Activated T-cell treated with anti-CD3 and anti-CD28 coated beads, Interleukin-2, amount 50 U/mL, for 72 hours (primary cell): ENCODE measurements around the gene CNTNAP5. TPM values are rescaled to one million over a fixed set of nuclear protein-coding genes. Genes with fewer than 3 reads are reported as not detected.

Source experiments
- ATAC-seq, 2 donors: fragments of 150-1000 bp; cut with Tn5 transposase; replicated peaks in 1 of 2; 2 replicates each; pipeline ENCODE4 v1.10.0; 2021; ENCODE audit warnings: moderate library complexity in 2 of 2, mild to moderate bottlenecking in 1 of 2
- DNase-seq, 2 donors: peaks; one replicate each; pipeline ENCODE4 v3.0.0; 2021 to 2022; ENCODE audit warnings: mixed read lengths in 1 of 2
- H3K27ac Mint-ChIP-seq: one replicate; pipeline ENCODE4 v1.8.0; 2022; ENCODE audit warnings: mild to moderate bottlenecking, moderate library complexity, mixed read lengths
- H3K27me3 Mint-ChIP-seq: one replicate; pipeline ENCODE4 v1.8.0; 2022; ENCODE audit warnings: low read depth, mixed read lengths
- H3K36me3 Mint-ChIP-seq, 2 donors: one replicate each; pipeline ENCODE4 v1.8.0; 2022; ENCODE audit warnings: mixed read lengths in 2 of 2, mild to moderate bottlenecking in 1 of 2; ENCODE audit not compliant: insufficient read depth in 2 of 2
- H3K4me1 Mint-ChIP-seq: one replicate; pipeline ENCODE4 v1.8.0; 2022; ENCODE audit warnings: low read depth, mixed read lengths
- H3K4me3 Mint-ChIP-seq, 2 donors: one replicate each; pipeline ENCODE4 v1.8.0; 2022; ENCODE audit warnings: mild to moderate bottlenecking in 2 of 2, mixed read lengths in 2 of 2, moderate library complexity in 2 of 2
- H3K9me3 Mint-ChIP-seq, 2 donors: one replicate each; pipeline ENCODE4 v1.8.0; 2022; ENCODE audit warnings: mixed read lengths in 2 of 2
- total RNA-seq, 2 donors: library from RNA; stranded (reverse); gene quantifications; one replicate each; pipeline ENCODE4 v1.2.3, GENCODE V29; 2022

The CNTNAP5 gene
- total RNA-seq, 2 donors from 2014 or later: not detected

- no peak overlapping the region for H3K27ac Mint-ChIP-seq
- peaks cover 3 to 7% of the 10 kb centered on the region in 2 donors for H3K9me3 Mint-ChIP-seq
- no peak overlapping the region for H3K4me3 Mint-ChIP-seq
- DNase-seq (no peak), ATAC-seq (no peak)
- H3K36me3 Mint-ChIP-seq: no peaks in the 10 kb centered on the region
- H3K27me3 Mint-ChIP-seq: no peaks in the 10 kb centered on the region
- no peaks in the 10 kb centered on the region for H3K4me1 Mint-ChIP-seq
Observed at GRCh38 chr2:124623560-124623959, 598.5 kb downstream of the CNTNAP5 start.

DNA sequence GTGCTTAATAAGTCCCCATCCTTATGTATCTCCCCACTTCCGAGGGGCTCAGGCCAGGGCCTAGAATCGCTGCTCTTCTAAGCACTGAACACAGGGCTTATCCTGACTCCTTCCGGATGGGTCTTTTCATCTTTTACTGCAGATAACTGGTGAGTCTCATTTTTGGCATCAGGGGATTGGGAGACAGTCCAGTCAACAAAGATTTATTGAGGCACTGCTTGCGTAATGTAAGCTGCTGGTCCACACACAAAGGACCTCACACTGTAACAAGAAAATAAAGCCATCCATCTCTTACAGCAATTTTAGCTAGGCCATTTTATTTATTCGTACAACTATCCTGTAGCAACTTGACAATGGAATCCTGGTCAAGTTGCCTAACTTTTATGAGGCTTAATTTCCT, 600.5 kb downstream of the CNTNAP5 start:
- H3K4me1 Mint-ChIP-seq: no peaks in the 10 kb centered on the region
- no peaks in the 10 kb centered on the region for H3K36me3 Mint-ChIP-seq
- ATAC-seq: no peak
- peaks cover 1 to 8% of the 10 kb centered on the region in 2 donors for H3K9me3 Mint-ChIP-seq
- H3K4me3 Mint-ChIP-seq: no peak overlapping the region
- no peaks in the 10 kb centered on the region for H3K27me3 Mint-ChIP-seq
- no peak overlapping the region for H3K27ac Mint-ChIP-seq
- no peak for DNase-seq

- no peaks in the 10 kb centered on the region for H3K4me1 Mint-ChIP-seq
- no peaks in the 10 kb centered on the region for H3K27me3 Mint-ChIP-seq
- DNase-seq: no peak
- H3K9me3 Mint-ChIP-seq: peaks cover 1 to 10% of the 10 kb centered on the region in 2 donors
- H3K36me3 Mint-ChIP-seq: no peaks in the 10 kb centered on the region
- H3K4me3 Mint-ChIP-seq: no peak overlapping the region
- ATAC-seq: no peak
- H3K27ac Mint-ChIP-seq: no peak overlapping the region
Observed at GRCh38 chr2:124626993-124627392, 601.9 kb downstream of the CNTNAP5 start.

- Mint-ChIP-seq H3K36me3 (no peaks in the 10 kb centered on the region), H3K27me3 (no peaks in the 10 kb centered on the region), H3K4me1 (no peaks in the 10 kb centered on the region), H3K27ac (no peak overlapping the region), H3K4me3 (no peak overlapping the region), H3K9me3 (peaks cover 3 to 12% of the 10 kb centered on the region in 2 donors)
- ATAC-seq: no peak
- DNase-seq: no peak
Observed at GRCh38 chr2:124633812-124634211, 608.7 kb downstream of the CNTNAP5 start.

DNA sequence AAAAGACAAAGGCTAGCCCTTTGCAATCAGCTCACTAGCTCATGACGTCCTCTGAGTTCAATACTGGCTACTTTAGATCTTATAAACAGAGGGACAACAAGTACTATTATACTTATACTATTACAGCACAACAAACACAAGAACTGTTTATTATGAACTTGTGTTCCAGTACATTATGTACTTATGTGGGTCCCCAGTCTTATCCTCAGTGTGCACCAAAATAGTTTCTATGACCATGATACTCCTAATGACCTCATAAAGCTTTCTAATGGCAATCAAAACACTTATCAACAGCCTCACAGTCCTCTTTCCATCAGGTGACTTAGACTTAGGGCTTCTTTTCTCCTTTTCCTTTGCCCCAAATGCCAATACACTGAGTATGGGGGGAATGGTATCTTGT, 614.4 kb downstream of the CNTNAP5 start:
- DNase-seq (no peak), ATAC-seq (no peak)
- no peak overlapping the region for H3K27ac Mint-ChIP-seq
- H3K9me3 Mint-ChIP-seq: peaks cover 2 to 3% of the 10 kb centered on the region in 2 donors
- no peaks in the 10 kb centered on the region for H3K4me1 Mint-ChIP-seq
- H3K36me3 Mint-ChIP-seq: no peaks in the 10 kb centered on the region
- no peak overlapping the region for H3K4me3 Mint-ChIP-seq
- H3K27me3 Mint-ChIP-seq: no peaks in the 10 kb centered on the region

DNA sequence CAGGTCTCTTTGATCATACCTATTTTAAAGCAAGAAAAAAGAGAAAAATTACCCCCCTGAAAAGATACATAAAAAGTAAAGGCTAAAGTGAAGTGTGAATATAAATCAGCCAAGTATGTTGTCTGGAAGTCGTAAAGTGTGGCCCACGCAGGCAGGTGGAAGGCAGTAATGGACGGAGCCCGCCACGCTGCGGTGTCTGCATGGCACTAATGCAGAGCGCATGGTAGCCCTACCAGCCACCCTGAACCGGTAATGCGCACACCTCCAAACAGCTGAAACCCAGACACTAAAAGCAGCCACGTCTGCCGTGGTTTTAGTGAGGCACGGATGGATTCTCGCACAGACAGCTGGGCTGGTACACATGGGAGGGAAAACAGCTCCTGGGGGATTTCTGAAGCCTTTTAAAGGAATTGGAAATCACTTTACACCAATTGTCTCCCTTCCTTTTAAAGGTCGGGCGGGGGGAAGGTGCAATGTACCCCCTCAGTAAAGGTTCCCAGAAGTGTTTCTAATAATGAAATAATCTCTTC, 615.2 kb downstream of the CNTNAP5 start:
- Mint-ChIP-seq H3K27ac (no peak overlapping the region), H3K9me3 (peaks cover 2 to 3% of the 10 kb centered on the region in 2 donors), H3K36me3 (no peaks in the 10 kb centered on the region), H3K4me1 (no peaks in the 10 kb centered on the region), H3K27me3 (no peaks in the 10 kb centered on the region), H3K4me3 (no peak overlapping the region)
- no peak for DNase-seq
- ATAC-seq: no peak

GRCh38 chr2:124646166-124646815, 621.2 kb downstream of the CNTNAP5 start:
- DNase-seq (no peak), ATAC-seq (no peak)
- no peak overlapping the region for H3K27ac Mint-ChIP-seq
- H3K9me3 Mint-ChIP-seq: peaks cover 2 to 5% of the 10 kb centered on the region in 2 donors
- H3K36me3 Mint-ChIP-seq: no peaks in the 10 kb centered on the region
- no peaks in the 10 kb centered on the region for H3K4me1 Mint-ChIP-seq
- no peak overlapping the region for H3K4me3 Mint-ChIP-seq
- no peaks in the 10 kb centered on the region for H3K27me3 Mint-ChIP-seq

DNA sequence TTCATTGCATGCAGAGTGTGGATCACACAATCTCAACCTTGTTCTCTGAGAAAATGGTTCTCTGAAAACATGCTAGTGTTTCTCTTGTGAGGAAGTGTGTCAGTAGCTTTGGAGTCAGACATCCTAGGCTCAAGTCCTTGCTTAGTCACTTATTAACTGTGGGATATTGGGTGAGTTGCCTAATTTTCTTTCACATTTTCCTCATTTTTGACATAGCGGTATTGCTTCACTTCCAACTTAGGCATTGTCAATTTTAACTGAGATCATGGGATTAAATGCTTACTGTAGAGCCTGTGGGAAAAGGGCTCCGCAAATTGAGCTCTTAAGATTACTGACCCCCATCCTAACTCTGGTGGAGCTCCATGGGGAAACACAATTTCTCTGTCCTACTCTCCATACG, 622.2 kb downstream of the CNTNAP5 start:
- H3K27ac Mint-ChIP-seq: no peak overlapping the region
- H3K4me3 Mint-ChIP-seq: no peak overlapping the region
- no peak for ATAC-seq
- H3K4me1 Mint-ChIP-seq: no peaks in the 10 kb centered on the region
- no peaks in the 10 kb centered on the region for H3K27me3 Mint-ChIP-seq
- no peak for DNase-seq
- H3K36me3 Mint-ChIP-seq: no peaks in the 10 kb centered on the region
- peaks cover 2 to 5% of the 10 kb centered on the region in 2 donors for H3K9me3 Mint-ChIP-seq

GRCh38 chr2:124647663-124648062, 622.6 kb downstream of the CNTNAP5 start:
- Mint-ChIP-seq H3K9me3 (peaks cover 2 to 5% of the 10 kb centered on the region in 2 donors), H3K4me1 (no peaks in the 10 kb centered on the region), H3K4me3 (no peak overlapping the region), H3K36me3 (no peaks in the 10 kb centered on the region), H3K27me3 (no peaks in the 10 kb centered on the region), H3K27ac (no peak overlapping the region)
- ATAC-seq (no peak), DNase-seq (no peak)

GRCh38 chr2:124649001-124649400, 623.9 kb downstream of the CNTNAP5 start:
- H3K9me3 Mint-ChIP-seq: peaks cover 4 to 5% of the 10 kb centered on the region in 2 donors
- no peaks in the 10 kb centered on the region for H3K4me1 Mint-ChIP-seq
- H3K27ac Mint-ChIP-seq: no peak overlapping the region
- no peak for ATAC-seq
- DNase-seq: no peak
- H3K4me3 Mint-ChIP-seq: no peak overlapping the region
- no peaks in the 10 kb centered on the region for H3K36me3 Mint-ChIP-seq
- H3K27me3 Mint-ChIP-seq: no peaks in the 10 kb centered on the region

DNA sequence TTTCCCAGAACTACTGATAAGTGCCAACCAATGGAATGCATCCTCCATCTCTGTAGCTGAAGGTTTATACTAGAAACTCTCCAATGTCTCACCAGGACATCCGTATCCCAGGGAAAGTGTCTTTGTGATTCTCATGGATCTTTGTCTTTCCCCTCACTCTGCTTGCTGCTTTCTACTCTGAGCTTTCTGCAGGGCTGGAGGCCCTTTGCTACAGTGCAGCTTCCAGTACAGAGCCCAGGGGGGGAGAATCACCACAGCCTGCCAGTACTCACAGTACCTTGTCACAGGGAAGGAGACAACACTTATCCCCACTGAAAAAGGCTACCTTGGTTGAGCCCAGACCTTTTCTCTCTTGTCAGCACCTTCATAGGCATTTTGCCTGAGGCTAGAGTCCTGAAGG, 627.0 kb downstream of the CNTNAP5 start:
- Mint-ChIP-seq H3K9me3 (peaks cover 5 to 6% of the 10 kb centered on the region in 2 donors), H3K4me3 (no peak overlapping the region), H3K4me1 (no peaks in the 10 kb centered on the region), H3K27ac (no peak overlapping the region), H3K36me3 (peaks cover 0 to 2% of the 10 kb centered on the region in 2 donors), H3K27me3 (no peaks in the 10 kb centered on the region)
- no peak for DNase-seq
- no peak for ATAC-seq

DNA sequence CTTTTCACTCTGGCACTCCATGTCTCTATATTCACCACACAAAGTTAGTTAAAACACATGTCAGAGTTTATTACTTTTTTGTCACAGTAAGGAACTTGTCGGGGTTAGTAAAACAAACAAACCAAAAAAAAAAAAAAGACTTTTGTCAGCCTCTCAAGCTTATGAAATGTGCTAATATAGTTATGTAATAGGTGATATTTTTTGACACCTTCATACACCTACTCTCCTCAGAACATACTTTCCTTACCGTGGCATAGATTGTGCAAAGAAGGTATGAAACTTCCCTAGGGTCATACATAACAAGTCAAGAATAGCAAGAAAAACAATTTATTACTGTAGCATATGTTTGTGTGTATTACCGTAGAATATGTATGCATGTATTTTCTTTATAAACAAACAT, 633.3 kb downstream of the CNTNAP5 start:
- Mint-ChIP-seq H3K27me3 (no peaks in the 10 kb centered on the region), H3K9me3 (peaks cover 13 to 18% of the 10 kb centered on the region in 2 donors), H3K4me3 (no peak overlapping the region), H3K36me3 (peaks cover 0 to 2% of the 10 kb centered on the region in 2 donors), H3K27ac (no peak overlapping the region), H3K4me1 (no peaks in the 10 kb centered on the region)
- DNase-seq (no peak), ATAC-seq (no peak)

GRCh38 chr2:124661558-124661957, 636.5 kb downstream of the CNTNAP5 start:
- no peak for ATAC-seq
- Mint-ChIP-seq H3K4me1 (no peaks in the 10 kb centered on the region), H3K27ac (no peak overlapping the region), H3K4me3 (no peak overlapping the region), H3K27me3 (no peaks in the 10 kb centered on the region), H3K36me3 (no peaks in the 10 kb centered on the region), H3K9me3 (peaks cover 13 to 15% of the 10 kb centered on the region in 2 donors)
- no peak for DNase-seq
